DOHH2 (cell line): Measurements from ENCODE around the gene COX7B.

Experiments used
- H3F3A ChIP-seq: fragments of 200-600 bp; sonication (generic), shearing (Covaris generic); 2 replicates; pipeline ENCODE4 v1.6.0; 2016; ENCODE audit warnings: antibody characterized with exemption, mild to moderate bottlenecking; ENCODE audit not compliant: control insufficient read depth, insufficient read depth
- H3K27ac ChIP-seq: fragments of 200-600 bp; sonication (generic); 2 replicates; pipeline ENCODE4 v1.5.1; 2014; ENCODE audit warnings: low read depth, mild to moderate bottlenecking, low read length, moderate library complexity
- H3K27me3 ChIP-seq: fragments of 200-600 bp; sonication (generic); 2 replicates; pipeline ENCODE4 v1.6.1; 2014; ENCODE audit warnings: mild to moderate bottlenecking, low read length, mixed read lengths; ENCODE audit not compliant: control insufficient read depth
- H3K36me3 ChIP-seq: fragments of 200-600 bp; sonication (generic); 2 replicates; pipeline ENCODE4 v1.6.1; 2014; ENCODE audit warnings: mild to moderate bottlenecking, low read length, moderate library complexity, mixed read lengths; ENCODE audit not compliant: control insufficient read depth
- H3K4me1 ChIP-seq: fragments of 200-600 bp; sonication (generic); 2 replicates; pipeline ENCODE4 v1.6.1; 2014; ENCODE audit warnings: mild to moderate bottlenecking, low read length, mixed read lengths; ENCODE audit not compliant: control insufficient read depth
- H3K4me2 ChIP-seq: fragments of 200-600 bp; sonication (generic); 2 replicates; pipeline ENCODE4 v1.6.0; 2014; ENCODE audit warnings: mild to moderate bottlenecking, low read length, moderate library complexity
- H3K4me3 ChIP-seq: fragments of 200-600 bp; sonication (generic); 2 replicates; pipeline ENCODE4 v1.5.1; 2014; ENCODE audit warnings: mild to moderate bottlenecking, low read length, mixed read lengths
- H3K79me2 ChIP-seq: fragments of 200-600 bp; sonication (generic); 2 replicates; pipeline ENCODE4 v1.6.1; 2014; ENCODE audit warnings: mild to moderate bottlenecking, low read length, mixed read lengths; ENCODE audit not compliant: control insufficient read depth
- H3K9me2 ChIP-seq: fragments of 200-600 bp; sonication (generic); replicated peaks from 2 replicates; pipeline ENCODE4 v1.6.1; 2014; ENCODE audit warnings: mild to moderate bottlenecking, low read length, mixed read lengths; ENCODE audit not compliant: control insufficient read depth
- H3K9me3 ChIP-seq: fragments of 200-600 bp; sonication (generic); 2 replicates; pipeline ENCODE4 v1.6.1; 2014; ENCODE audit warnings: antibody characterized with exemption, low read length, mixed read lengths; ENCODE audit not compliant: control insufficient read depth, insufficient read depth
- H4K20me1 ChIP-seq: fragments of 200-600 bp; sonication (generic); 2 replicates; pipeline ENCODE4 v1.6.0; 2014; ENCODE audit warnings: low read depth, mild to moderate bottlenecking, antibody characterized with exemption, low read length, moderate library complexity; ENCODE audit not compliant: control insufficient read depth, insufficient read depth
- CTCF ChIP-seq: fragments of 200-600 bp; sonication (generic); IDR thresholded peaks from one replicate; pipeline ENCODE4 v1.5.1; 2014; ENCODE audit warnings: antibody characterized with exemption, mild to moderate bottlenecking, low read depth, low read length; ENCODE audit not compliant: poor library complexity, severe bottlenecking
- EZH2phosphoT487 ChIP-seq: fragments of 200-600 bp; sonication (generic); IDR thresholded peaks from 2 replicates; pipeline ENCODE4 v1.6.1; 2017; ENCODE audit warnings: borderline replicate concordance, mild to moderate bottlenecking, antibody characterized with exemption, low read length, moderate library complexity, mixed read lengths

Gene COX7B

GRCh38 chrX:77893713-77894112 lies 5.6 kb upstream of the COX7B start:
- H3K27ac ChIP-seq = no peak overlapping the region
- H3F3A ChIP-seq = peaks cover 5% of the 10 kb centered on the region
- H3K9me3 ChIP-seq = no peaks in the 10 kb centered on the region
- H3K9me2 ChIP-seq = no peaks in the 10 kb centered on the region
- peaks cover 54% of the 10 kb centered on the region for H3K79me2 ChIP-seq
- H3K27me3 ChIP-seq = no peaks in the 10 kb centered on the region
- H4K20me1 ChIP-seq = no peaks in the 10 kb centered on the region
- TF ChIP-seq CTCF = no peak
- TF ChIP-seq EZH2phosphoT487 = no peak
- peaks cover 13% of the 10 kb centered on the region for H3K4me1 ChIP-seq
- peak overlapping the region; percentile 80 for H3K4me3 ChIP-seq
- peaks cover 2% of the 10 kb centered on the region; the same call in 1 of the 2 replicates for H3K36me3 ChIP-seq
- peak overlapping the region; percentile 73 for H3K4me2 ChIP-seq

GRCh38 chrX:77894921-77895886 lies 4.1 kb upstream of the COX7B start, which contains the start of gene MAGT1:
MAGT1 (minus strand) TSS chrX:77895435; CDS start chrX:77895410, 25 bp downstream.
- H3K79me2 ChIP-seq = peaks cover 58% of the 10 kb centered on the region
- no peaks in the 10 kb centered on the region for H4K20me1 ChIP-seq
- H3K4me1 ChIP-seq = peaks cover 15% of the 10 kb centered on the region
- H3K9me3 ChIP-seq = no peaks in the 10 kb centered on the region
- H3K27ac ChIP-seq = peak within 1 kb of the TSS; percentile 76
- peak within 1 kb of the TSS; percentile 73 for H3K4me2 ChIP-seq
- TF ChIP-seq CTCF (peak; percentile 25), EZH2phosphoT487 (no peak)
- H3K27me3 ChIP-seq = no peaks in the 10 kb centered on the region
- peak within 1 kb of the TSS; percentile 82 for H3K4me3 ChIP-seq
- H3K9me2 ChIP-seq = no peaks in the 10 kb centered on the region
- H3K36me3 ChIP-seq = peaks cover 11% of the 10 kb centered on the region
- peaks cover 5% of the 10 kb centered on the region for H3F3A ChIP-seq

GRCh38 chrX:77900688-77901087 lies 1.4 kb downstream of the COX7B start:
- H3K27ac ChIP-seq = no peak overlapping the region
- TF ChIP-seq CTCF = no peak
- no peaks in the 10 kb centered on the region for H3K27me3 ChIP-seq
- peaks cover 10% of the 10 kb centered on the region for H3F3A ChIP-seq
- peaks cover 36% of the 10 kb centered on the region for H3K79me2 ChIP-seq
- peak overlapping the region; percentile 68 for H3K4me2 ChIP-seq
- no peaks in the 10 kb centered on the region for H4K20me1 ChIP-seq
- peaks cover 45% of the 10 kb centered on the region for H3K36me3 ChIP-seq
- no peaks in the 10 kb centered on the region for H3K9me2 ChIP-seq
- peaks cover 12% of the 10 kb centered on the region for H3K4me1 ChIP-seq
- peak overlapping the region; percentile 81 for H3K4me3 ChIP-seq
- no peaks in the 10 kb centered on the region for H3K9me3 ChIP-seq
